GM18508 (cell line): ENCODE data around the gene UBB.
A peak's percentile ranks its signal among the peaks of the same experiment; 100 is the strongest.

Experiments
- ATAC-seq: cut with Tn5 transposase; IDR thresholded peaks from one replicate; pipeline ENCODE4 v1.9.1; 2021; ENCODE audit warnings: moderate number of reproducible peaks; ENCODE audit not compliant: insufficient read depth, unreplicated experiment

Gene UBB

GRCh38 chr17:16380640-16381495 lies at the start of gene UBB:
Gene UBB (plus strand): TSS chr17:16381091. CDS start chr17:16381908, 817 bp downstream.
- peak; percentile 70 for ATAC-seq

GRCh38 chr17:16338391-16338790 lies 42.5 kb upstream of the UBB start:
- no peak for ATAC-seq

GRCh38 chr17:16339402-16339801 lies 41.5 kb upstream of the UBB start:
- no peak for ATAC-seq

DNA sequence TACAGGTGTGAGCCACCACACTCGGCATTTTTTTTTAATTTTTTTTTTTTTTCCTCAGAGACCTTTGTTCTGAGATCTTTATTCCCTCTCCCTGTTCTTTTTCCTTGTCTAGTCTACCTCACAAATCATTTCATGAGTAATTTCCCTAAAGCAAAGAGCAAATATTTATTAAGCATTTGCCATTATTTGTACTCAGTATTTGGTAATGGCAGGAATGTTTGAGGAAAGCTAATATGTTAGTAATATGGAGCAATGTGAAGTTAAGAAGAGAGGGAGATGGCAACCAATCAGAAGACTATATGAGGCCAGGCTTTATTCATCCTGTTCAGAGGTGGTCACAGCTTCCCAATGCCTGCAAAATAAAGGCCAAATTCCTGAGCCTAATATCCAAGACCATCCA lies 40.9 kb upstream of the UBB start:
- ATAC-seq: no peak

DNA sequence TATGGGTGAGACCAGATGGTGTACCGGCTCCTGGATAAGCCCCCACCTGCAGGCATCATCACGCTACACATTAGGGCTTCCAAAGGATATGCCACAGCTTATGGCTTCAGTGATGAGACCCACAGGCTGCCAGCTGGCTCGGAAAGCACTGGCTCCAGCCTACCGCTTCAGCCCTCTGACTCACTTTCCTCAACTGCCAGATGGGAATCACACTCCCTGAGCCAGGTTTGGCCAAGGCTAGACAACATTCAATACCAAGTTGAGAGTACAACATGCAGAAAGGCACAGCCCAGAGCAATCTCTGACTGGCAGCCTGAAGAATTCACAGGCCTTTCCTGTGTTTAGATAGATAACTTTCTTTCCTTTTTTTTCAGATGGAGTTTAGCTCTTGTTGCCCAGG lies 37.9 kb upstream of the UBB start:
- ATAC-seq: no peak

GRCh38 chr17:16343569-16343968 lies 37.3 kb upstream of the UBB start:
- ATAC-seq: no peak

DNA sequence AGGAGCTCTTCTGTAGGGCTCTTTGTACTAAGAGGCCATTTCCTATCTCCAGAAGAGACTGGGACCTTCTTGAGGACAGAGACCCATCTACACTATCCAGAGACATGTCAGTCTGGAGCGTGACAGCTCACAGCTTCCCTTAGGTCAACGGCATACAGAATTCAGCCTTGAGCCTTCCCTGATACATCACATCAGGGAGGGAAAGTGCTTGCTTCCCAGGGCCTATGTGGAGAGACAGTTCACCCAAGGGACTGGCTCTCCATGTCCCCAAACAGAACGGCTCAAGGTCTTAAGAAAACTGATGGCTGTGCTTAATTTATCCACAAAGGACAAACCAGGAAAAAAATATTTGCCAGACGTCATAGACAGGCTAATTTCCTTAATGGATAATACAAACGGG lies 35.3 kb upstream of the UBB start:
- ATAC-seq: no peak

GRCh38 chr17:16346721-16347271 lies 34.1 kb upstream of the UBB start:
- ATAC-seq: no peak

DNA sequence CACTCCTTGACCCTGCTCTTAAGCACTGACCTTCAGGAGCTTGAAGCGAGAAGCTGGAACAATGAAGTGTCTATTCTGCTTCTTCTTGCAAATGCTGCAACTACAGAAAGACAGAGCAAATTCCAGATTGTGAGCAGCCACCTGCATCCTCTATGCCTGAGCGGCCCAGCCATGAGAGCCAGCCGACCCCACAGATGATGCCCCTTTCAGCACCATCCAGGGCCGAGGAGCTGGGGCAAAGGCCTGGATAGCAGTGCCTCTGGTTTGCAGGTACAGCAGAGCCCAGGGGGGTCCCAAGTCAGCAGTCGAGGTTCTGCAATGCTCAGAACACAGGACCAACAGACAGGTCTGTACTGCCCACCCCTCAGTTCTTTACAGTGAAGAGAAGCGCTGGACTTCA lies 32.3 kb upstream of the UBB start:
- no peak for ATAC-seq

DNA sequence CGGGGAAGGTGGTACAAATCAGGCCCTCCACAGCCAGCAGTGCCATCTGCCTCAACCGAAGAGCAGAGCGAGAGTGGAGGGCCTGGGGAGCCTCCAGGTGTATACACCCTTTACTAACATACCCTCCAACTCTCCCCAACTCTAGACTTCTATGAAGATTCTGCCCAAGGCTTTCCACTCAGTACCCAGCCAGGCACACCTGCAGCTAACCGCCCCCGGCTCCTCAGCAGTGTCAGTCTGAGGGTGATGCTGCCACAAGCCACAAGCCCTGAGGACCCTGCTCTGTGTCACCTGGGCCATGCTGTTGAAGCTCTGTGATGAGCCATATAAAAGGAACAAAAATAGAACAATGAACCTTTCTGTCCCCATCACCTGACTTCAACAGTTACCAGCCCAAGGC lies 31.5 kb upstream of the UBB start:
- ATAC-seq: no peak

DNA sequence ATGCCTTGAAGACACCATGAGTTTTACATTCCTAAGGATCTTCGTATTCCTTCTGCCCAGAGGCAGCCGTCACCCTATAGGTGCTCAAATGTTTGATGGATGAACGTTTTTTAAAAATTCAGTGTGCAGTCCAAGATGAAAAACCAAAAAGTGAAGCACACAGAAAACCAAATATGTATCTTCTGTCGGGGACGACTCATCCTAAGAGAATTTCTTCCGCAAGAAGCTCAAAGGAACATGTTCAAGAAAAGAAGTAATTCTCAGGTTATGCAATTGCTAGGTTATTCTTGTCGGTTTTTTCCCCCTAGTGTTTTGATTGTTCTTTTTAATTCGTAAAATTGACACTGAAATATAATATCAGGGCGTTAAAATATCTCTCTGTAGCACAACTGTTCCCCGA lies 29.1 kb upstream of the UBB start:
- no peak for ATAC-seq

DNA sequence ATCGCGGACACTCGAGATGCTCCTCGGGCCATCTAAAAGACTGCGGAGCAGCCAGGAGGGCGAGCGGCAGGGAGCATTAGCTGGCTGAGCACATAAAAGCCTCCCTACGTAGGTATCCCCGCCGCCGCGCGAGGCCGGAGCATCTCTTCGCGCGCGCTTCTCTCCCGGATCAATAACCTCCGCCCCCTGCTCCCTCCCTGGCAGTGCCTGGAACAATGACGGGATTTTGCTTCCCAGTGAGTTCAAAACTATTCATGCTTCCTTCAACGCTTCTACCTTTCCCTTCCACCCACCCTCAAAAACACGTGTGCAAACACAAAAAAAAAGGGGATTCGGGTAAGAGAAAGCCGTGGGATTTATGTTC lies 28.6 kb upstream of the UBB start:
- ATAC-seq: no peak

GRCh38 chr17:16352667-16353316 lies 28.1 kb upstream of the UBB start:
- ATAC-seq: no peak

GRCh38 chr17:16353317-16354174 lies 27.3 kb upstream of the UBB start, which contains the start of gene CENPV:
Gene CENPV (minus strand): TSS chr17:16353469. CDS start chr17:16353436, 33 bp downstream.
- no peak for ATAC-seq

DNA sequence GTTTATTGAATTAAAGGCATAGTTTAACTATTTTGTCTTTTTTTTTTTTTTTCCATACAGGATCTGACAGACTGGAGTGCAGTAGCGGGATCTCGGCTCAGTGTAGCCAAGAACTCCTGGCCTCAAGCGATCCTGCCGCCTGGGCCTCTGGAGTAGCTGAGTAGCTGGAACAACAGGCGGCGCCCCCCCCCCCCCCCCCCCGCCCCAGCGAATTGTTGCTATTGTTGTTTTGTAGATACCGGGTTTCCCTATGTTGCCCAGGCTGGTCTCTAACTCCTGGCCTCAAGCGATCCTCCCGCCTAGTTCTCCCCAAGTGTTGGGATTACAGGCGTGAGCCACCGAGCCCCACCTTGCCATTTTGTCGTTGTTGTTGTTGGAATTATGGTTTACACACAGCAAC lies 26.3 kb upstream of the UBB start:
- ATAC-seq: no peak

DNA sequence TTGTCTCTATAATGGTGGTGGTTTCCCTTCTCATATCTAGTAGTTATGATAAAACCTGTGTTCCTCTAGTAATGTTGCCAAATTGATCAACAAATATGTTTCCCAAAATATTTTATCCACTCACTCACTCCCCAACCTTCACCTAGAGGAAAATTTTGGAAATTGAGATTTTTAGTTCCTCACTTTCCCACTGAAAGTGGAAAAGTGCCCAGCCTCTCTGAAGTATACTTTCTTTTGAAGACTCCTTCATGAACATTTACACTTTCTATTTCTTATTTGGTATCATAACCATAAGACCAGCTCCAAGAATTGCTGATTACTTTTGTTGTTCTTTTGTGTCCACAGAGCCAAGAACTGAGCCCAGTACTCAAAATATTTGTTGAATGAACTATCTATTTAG lies 22.5 kb upstream of the UBB start:
- no peak for ATAC-seq

DNA sequence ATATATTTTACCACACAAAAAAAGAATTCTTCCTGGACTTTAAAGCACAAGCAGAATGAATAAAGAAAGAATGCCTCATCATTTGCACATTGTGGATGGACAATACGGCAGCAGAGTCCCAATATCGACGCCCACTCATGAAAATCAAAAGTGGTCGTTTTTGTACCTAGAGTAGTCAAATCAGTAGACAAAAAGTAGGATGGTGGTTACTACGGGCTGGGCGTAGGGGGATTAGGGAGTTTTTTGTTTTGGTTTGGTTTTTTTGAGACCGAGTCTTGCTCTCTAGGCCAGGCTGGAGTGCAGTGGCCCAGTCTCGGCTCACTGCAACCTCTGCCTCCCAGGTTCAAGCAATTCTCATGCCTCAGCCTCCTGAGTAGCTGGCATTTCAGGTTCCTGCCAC lies 19.0 kb upstream of the UBB start:
- ATAC-seq: no peak

GRCh38 chr17:16363749-16364536 lies 16.9 kb upstream of the UBB start:
- ATAC-seq: peak; percentile 61

- no peak for ATAC-seq
Observed at GRCh38 chr17:16364625-16365024, 16.3 kb upstream of the UBB start.

- no peak for ATAC-seq
Observed at GRCh38 chr17:16371742-16372141, 9.1 kb upstream of the UBB start.
